ENCODE data around the gene ARMCX4.

Gene ARMCX4

DNA sequence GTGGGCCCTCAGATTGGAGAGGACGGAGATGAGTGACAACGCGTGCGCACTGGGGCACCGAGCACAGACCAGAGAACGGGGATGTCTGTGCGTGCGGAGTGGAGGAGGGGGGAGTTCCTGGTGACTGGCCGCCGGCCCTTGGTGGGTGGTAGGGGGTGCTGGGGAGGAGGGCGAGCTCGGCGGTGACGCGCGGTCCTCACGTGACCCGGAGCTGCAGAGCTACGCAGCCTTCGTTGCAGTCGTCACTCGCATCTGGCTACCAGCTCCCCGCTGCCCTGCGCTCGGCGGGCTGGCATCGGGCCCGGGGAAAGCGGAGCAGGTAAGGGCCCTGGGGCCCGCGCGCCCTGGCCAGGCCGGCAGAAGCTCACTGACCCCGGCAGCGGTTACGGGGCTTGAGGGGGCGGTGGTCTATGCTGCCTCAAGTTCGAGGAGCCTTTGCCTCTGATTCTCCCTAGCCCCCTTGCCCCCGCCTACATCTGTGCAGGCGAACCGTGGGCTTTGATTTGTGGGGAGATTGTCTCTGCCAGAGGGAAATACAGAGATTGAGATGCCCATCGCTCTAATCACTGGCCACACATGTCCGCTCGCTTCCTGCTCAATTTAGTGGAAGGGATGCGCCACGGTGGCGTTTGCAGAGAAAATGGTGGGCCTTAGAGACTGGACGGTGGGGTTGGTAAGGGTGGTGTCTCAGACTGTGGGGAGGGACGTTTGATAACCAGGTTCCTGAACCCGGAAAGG, at the start of gene ARMCX4:
TSS of gene ARMCX4 (plus strand) at position 245 of the 738 bp plus-strand sequence. CDS start 3,134 bp downstream, outside the sequence.
- H3K4me3 ChIP-seq (ENCODE audit: low read depth, low read length) = no peak within 1 kb of the TSS
- no peak for DNase-seq (ENCODE audit: low read depth)
- no peak for TF ChIP-seq MYC (IDR thresholded peaks at IDR 0.05; ENCODE audit: low read depth, low read length)
- no peak for TF ChIP-seq POLR2A (IDR thresholded peaks at IDR 0.05; ENCODE audit: extremely low read depth, insufficient read length)
- TF ChIP-seq, protein P1, sequence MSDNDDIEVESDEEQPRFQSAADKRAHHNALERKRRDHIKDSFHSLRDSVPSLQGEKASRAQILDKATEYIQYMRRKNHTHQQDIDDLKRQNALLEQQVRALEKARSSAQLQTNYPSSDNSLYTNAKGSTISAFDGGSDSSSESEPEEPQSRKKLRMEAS (IDR thresholded peaks at IDR 0.05; ENCODE audit: low read depth, low read length) = no peak
- TF ChIP-seq, protein P2, sequence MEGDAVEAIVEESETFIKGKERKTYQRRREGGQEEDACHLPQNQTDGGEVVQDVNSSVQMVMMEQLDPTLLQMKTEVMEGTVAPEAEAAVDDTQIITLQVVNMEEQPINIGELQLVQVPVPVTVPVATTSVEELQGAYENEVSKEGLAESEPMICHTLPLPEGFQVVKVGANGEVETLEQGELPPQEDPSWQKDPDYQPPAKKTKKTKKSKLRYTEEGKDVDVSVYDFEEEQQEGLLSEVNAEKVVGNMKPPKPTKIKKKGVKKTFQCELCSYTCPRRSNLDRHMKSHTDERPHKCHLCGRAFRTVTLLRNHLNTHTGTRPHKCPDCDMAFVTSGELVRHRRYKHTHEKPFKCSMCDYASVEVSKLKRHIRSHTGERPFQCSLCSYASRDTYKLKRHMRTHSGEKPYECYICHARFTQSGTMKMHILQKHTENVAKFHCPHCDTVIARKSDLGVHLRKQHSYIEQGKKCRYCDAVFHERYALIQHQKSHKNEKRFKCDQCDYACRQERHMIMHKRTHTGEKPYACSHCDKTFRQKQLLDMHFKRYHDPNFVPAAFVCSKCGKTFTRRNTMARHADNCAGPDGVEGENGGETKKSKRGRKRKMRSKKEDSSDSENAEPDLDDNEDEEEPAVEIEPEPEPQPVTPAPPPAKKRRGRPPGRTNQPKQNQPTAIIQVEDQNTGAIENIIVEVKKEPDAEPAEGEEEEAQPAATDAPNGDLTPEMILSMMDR (IDR thresholded peaks at IDR 0.05; ENCODE audit: low read depth, low read length) = no peak

DNA sequence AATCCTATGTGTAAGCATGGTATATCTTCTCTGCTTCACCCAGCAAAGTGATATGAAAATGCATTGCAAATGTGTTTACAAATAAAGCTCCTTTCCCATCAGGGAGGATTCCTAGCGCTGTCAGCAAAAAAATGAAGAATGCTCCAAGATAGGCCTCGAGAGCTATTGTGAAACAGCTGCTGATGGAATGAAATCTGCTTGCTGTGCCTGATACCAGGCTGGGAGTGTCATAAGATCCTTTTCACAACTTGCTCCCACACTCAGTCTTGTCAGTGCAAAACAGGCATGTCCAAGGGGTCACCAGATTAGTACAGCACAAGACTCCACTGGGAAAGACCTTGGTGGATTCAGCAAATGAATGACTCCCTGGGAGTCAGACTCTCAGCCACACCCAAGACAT, 43.2 kb upstream of the ARMCX4 start:
- no peak overlapping the region for H3K4me3 ChIP-seq (ENCODE audit: low read depth, low read length)
- TF ChIP-seq, protein P2 (IDR thresholded peaks at IDR 0.05; ENCODE audit: low read depth, low read length) = no peak
- TF ChIP-seq POLR2A (IDR thresholded peaks at IDR 0.05; ENCODE audit: extremely low read depth, insufficient read length) (no peak), MYC (IDR thresholded peaks at IDR 0.05; ENCODE audit: low read depth, low read length) (no peak)
- TF ChIP-seq, protein P1 (IDR thresholded peaks at IDR 0.05; ENCODE audit: low read depth, low read length) = no peak
- no peak for DNase-seq (ENCODE audit: low read depth)

DNA sequence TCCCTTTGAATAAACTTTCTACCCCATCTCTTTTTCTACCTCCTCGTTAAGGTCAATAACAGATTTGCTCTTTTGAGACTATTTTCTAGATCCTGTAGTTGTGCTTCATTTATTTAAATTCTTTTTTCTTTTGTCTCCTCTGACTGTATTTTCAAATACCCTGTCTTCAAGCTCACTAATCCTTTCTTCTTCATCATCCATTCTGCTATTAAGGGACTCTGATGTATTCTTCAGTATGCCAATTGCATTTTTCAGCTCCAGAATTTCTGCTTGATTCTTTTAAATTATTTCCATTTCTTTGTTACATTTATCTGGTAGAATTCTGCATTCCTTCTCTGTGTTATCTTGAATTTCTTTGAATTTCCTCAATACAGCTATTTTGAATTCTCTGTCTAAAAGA, 36.0 kb upstream of the ARMCX4 start:
- no peak for DNase-seq (ENCODE audit: low read depth)
- TF ChIP-seq, protein P2 (IDR thresholded peaks at IDR 0.05; ENCODE audit: low read depth, low read length) = no peak
- TF ChIP-seq MYC (IDR thresholded peaks at IDR 0.05; ENCODE audit: low read depth, low read length) = no peak
- TF ChIP-seq, protein P1 (IDR thresholded peaks at IDR 0.05; ENCODE audit: low read depth, low read length) = no peak
- no peak for TF ChIP-seq POLR2A (IDR thresholded peaks at IDR 0.05; ENCODE audit: extremely low read depth, insufficient read length)
- no peak overlapping the region for H3K4me3 ChIP-seq (ENCODE audit: low read depth, low read length)

DNA sequence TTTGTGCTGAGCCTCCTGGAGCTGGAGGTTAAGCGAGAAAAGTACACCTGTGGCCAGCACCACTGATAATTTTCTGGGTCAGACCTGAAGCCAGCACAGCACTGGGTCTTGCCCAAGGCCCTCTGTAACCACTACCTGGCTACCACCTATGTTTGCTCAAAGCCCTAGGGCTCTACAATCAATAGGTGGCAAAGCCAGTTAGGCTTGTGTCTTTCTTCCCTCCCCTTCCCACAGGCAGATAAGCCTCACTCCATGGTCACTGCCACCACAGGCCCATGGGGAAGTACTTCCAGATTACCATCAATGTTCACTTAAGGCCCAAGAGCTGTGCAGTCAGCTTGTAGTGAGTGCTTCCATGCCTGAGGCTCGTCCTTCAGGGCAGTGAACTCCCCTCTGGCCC, 35.2 kb upstream of the ARMCX4 start:
- TF ChIP-seq, protein P1 (IDR thresholded peaks at IDR 0.05; ENCODE audit: low read depth, low read length) = no peak
- TF ChIP-seq MYC (IDR thresholded peaks at IDR 0.05; ENCODE audit: low read depth, low read length) (no peak), POLR2A (IDR thresholded peaks at IDR 0.05; ENCODE audit: extremely low read depth, insufficient read length) (no peak)
- TF ChIP-seq, protein P2 (IDR thresholded peaks at IDR 0.05; ENCODE audit: low read depth, low read length) = no peak
- H3K4me3 ChIP-seq (ENCODE audit: low read depth, low read length) = no peak overlapping the region
- DNase-seq (ENCODE audit: low read depth) = no peak

DNA sequence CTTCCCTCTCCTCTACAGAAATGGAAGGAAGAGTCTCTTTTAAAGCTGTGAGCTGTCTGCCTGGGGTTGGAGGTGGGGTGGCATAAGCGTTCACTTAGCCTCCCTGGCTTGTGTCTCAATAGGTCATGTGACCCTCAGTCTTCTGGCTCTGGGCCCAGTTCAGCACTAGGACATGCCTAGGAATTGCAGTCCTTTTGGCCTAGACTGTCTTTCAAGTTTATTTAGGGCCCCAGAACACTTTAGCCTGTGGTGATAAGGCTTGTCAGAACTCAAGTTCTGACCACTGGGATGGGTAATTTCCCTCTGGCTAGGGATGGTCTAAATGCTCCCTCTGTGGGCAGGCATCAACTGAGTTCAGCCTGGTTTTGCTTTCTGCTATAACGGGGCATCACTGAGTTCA, 34.3 kb upstream of the ARMCX4 start:
- no peak overlapping the region for H3K4me3 ChIP-seq (ENCODE audit: low read depth, low read length)
- TF ChIP-seq MYC (IDR thresholded peaks at IDR 0.05; ENCODE audit: low read depth, low read length) (no peak), POLR2A (IDR thresholded peaks at IDR 0.05; ENCODE audit: extremely low read depth, insufficient read length) (no peak)
- TF ChIP-seq, protein P2 (IDR thresholded peaks at IDR 0.05; ENCODE audit: low read depth, low read length) = no peak
- TF ChIP-seq, protein P1 (IDR thresholded peaks at IDR 0.05; ENCODE audit: low read depth, low read length) = no peak
- no peak for DNase-seq (ENCODE audit: low read depth)
